Natural killer cell (primary cell): ENCODE data around the gene GZMB. TPM values are rescaled to one million over a fixed set of nuclear protein-coding genes. Genes with fewer than 3 reads are reported as not detected.
A peak's percentile ranks its signal among the peaks of the same experiment; 100 is the strongest.

Experiments
- ATAC-seq, 3 donors: fragments of 150-1000 bp in 2 of 3; fragments of 200-7000 bp in 1 of 3; cut with Tn5 transposase; 1 replicate in 1 of 3; 2 replicates in 2 of 3; pipeline ENCODE4 v1.10.0; 2021; ENCODE audit warnings: mild to moderate bottlenecking in 2 of 3, moderate library complexity in 2 of 3
- DNase-seq, 2 donors: peaks; one replicate each; pipeline versions ENCODE4 v3.0.0 to v3.0.0-alpha.2; 2013 to 2021; ENCODE audit warnings: mixed read lengths in 1 of 2
- H3K27ac ChIP-seq: one replicate; pipeline ENCODE4 v1.5.1; 2013; ENCODE audit warnings: mild to moderate bottlenecking, low read length
- H3K27me3 ChIP-seq: one replicate; pipeline ENCODE4 v1.6.1; 2013; ENCODE audit warnings: low read length; ENCODE audit not compliant: control insufficient read depth, insufficient read depth
- H3K36me3 ChIP-seq: one replicate; pipeline ENCODE4 v1.6.1; 2013; ENCODE audit warnings: low read length; ENCODE audit not compliant: control insufficient read depth, insufficient read depth
- H3K4me1 ChIP-seq: one replicate; pipeline ENCODE4 v1.6.1; 2013; ENCODE audit warnings: low read length; ENCODE audit not compliant: control insufficient read depth, insufficient read depth
- H3K4me3 ChIP-seq: one replicate; pipeline ENCODE4 v1.5.1; 2013; ENCODE audit warnings: low read length
- H3K9me3 ChIP-seq: one replicate; pipeline ENCODE4 v1.6.1; 2013; ENCODE audit warnings: low read length; ENCODE audit not compliant: control insufficient read depth, insufficient read depth
- H3K27ac Mint-ChIP-seq, 2 donors: one replicate each; pipeline ENCODE4 v1.8.0; 2022; ENCODE audit warnings: mild to moderate bottlenecking in 2 of 2, mixed read lengths in 2 of 2, moderate library complexity in 1 of 2
- H3K27me3 Mint-ChIP-seq, 2 donors: one replicate each; pipeline ENCODE4 v1.8.0; 2022; ENCODE audit warnings: low read depth in 2 of 2, mixed read lengths in 2 of 2
- H3K36me3 Mint-ChIP-seq: one replicate; pipeline ENCODE4 v1.8.0; 2022; ENCODE audit warnings: mixed read lengths
- H3K4me1 Mint-ChIP-seq, 2 donors: one replicate each; pipeline ENCODE4 v1.8.0; 2022; ENCODE audit warnings: mixed read lengths in 2 of 2
- H3K4me3 Mint-ChIP-seq: one replicate; pipeline ENCODE4 v1.8.0; 2022; ENCODE audit warnings: mild to moderate bottlenecking, moderate library complexity, mixed read lengths
- H3K9me3 Mint-ChIP-seq, 2 donors: one replicate each; pipeline ENCODE4 v1.8.0; 2022; ENCODE audit warnings: mixed read lengths in 2 of 2
- CTCF ChIP-seq: fragments of 200-600 bp; IDR thresholded peaks from one replicate; pipeline ENCODE4 v1.8.0; 2022; ENCODE audit warnings: antibody characterized with exemption
- WGBS: methylation state at CpG from one replicate; pipeline ENCODE4 v1.1.7; 2013; ENCODE audit warnings: missing lambda C conversion rate; ENCODE audit not compliant: insufficient coverage; 5-methylcytosine and 5-hydroxymethylcytosine counted together
- intact Hi-C: fragments of 100-400 bp; cut with micrococcal nuclease; formaldehyde crosslinking; loops from one replicate; pipeline ENCODE4 v1.14.2; 2022
- total RNA-seq, 4 donors: library from RNA; stranded (reverse); fragments of 120-200 nt in 1 of 4; gene quantifications; one replicate each; pipeline versions ENCODE4 v1.2.3 to v1.2.4, GENCODE V29; 2013 to 2022

GZMB gene
- total RNA-seq, 3 donors from 2014 or later (not counting 1 experiment from before 2014, with no cell fraction given) = 1,176 to 1,565 (median 1,384) TPM

- peak; percentile 49 to 67 (median 56) for ATAC-seq
- peak overlapping the region; percentile 5 for H3K4me3 ChIP-seq
These were observed 40.4 kb upstream of the GZMB start for GRCh38 chr14:24674204-24674970.

GRCh38 chr14:24673534-24674203 lies 39.7 kb upstream of the GZMB start:
- Histone ChIP-seq H3K36me3 (no peaks in the 10 kb centered on the region), H3K4me1 (peaks cover 36% of the 10 kb centered on the region), H3K27ac (peak overlapping the region; percentile 80), H3K9me3 (no peaks in the 10 kb centered on the region), H3K4me3 (peak overlapping the region; percentile 5), H3K27me3 (no peaks in the 10 kb centered on the region)
- 6% methylated on average over 8 of the region's 9 CpGs for WGBS
- peaks cover 83 to 91% of the 10 kb centered on the region in 2 donors for H3K4me1 Mint-ChIP-seq
- peak overlapping the region; percentile 99 for H3K27ac Mint-ChIP-seq
- H3K27me3 Mint-ChIP-seq = no peaks in the 10 kb centered on the region
- H3K4me3 Mint-ChIP-seq = peak overlapping the region; percentile 95
- peaks cover 2% of the 10 kb centered on the region for H3K36me3 Mint-ChIP-seq
- no peak for TF ChIP-seq CTCF
- ATAC-seq = peak; percentile 65 to 81 (median 80)
- DNase-seq = peak; percentile 52 to 88
- intact Hi-C loops = loop anchor here (1.0 to 10.0 kb wide), 5 partner anchors 8 to 401 kb away; partner anchors contain the start of genes GZMB, RABGGTA and SDR39U1
- H3K9me3 Mint-ChIP-seq = no peaks in the 10 kb centered on the region

More at GRCh38 chr14:24674204-24674970, 40.4 kb upstream of the GZMB start:
- WGBS = 2% methylated on average over 3 of the region's 5 CpGs
- DNase-seq = peak in 1 of 2 donors; percentile 76
- Histone ChIP-seq H3K36me3 (no peaks in the 10 kb centered on the region), H3K9me3 (no peaks in the 10 kb centered on the region), H3K27me3 (no peaks in the 10 kb centered on the region), H3K4me1 (peaks cover 41% of the 10 kb centered on the region), H3K27ac (peak overlapping the region; percentile 80)
- H3K9me3 Mint-ChIP-seq = no peaks in the 10 kb centered on the region
- no peaks in the 10 kb centered on the region for H3K27me3 Mint-ChIP-seq
- intact Hi-C loops = loop anchor here (5.0 to 10.0 kb wide), 2 partner anchors 230 to 402 kb away; partner anchors contain the start of genes RABGGTA and SDR39U1
- peak overlapping the region; percentile 99 for H3K27ac Mint-ChIP-seq
- H3K36me3 Mint-ChIP-seq = peaks cover 6% of the 10 kb centered on the region
- no peak for TF ChIP-seq CTCF
- H3K4me1 Mint-ChIP-seq = peaks cover 89 to 93% of the 10 kb centered on the region in 2 donors
- H3K4me3 Mint-ChIP-seq = peak overlapping the region; percentile 95

- DNase-seq (no peak), ATAC-seq (peak in 2 of 3 donors; percentile 3 to 25)
- Mint-ChIP-seq H3K9me3 (no peaks in the 10 kb centered on the region), H3K36me3 (no peaks in the 10 kb centered on the region), H3K4me3 (peak overlapping the region; percentile 95), H3K4me1 (peaks cover 80 to 88% of the 10 kb centered on the region in 2 donors), H3K27ac (peak overlapping the region; percentile 99), H3K27me3 (no peaks in the 10 kb centered on the region)
- intact Hi-C loops = loop anchor here (1.0 to 10.0 kb wide), 5 partner anchors 8 to 401 kb away; partner anchors contain the start of genes GZMB, RABGGTA and SDR39U1
- Histone ChIP-seq H3K27me3 (no peaks in the 10 kb centered on the region), H3K36me3 (no peaks in the 10 kb centered on the region), H3K9me3 (no peaks in the 10 kb centered on the region), H3K27ac (peak overlapping the region; percentile 80), H3K4me1 (peaks cover 30% of the 10 kb centered on the region), H3K4me3 (peak overlapping the region; percentile 0)
- WGBS = 12% methylated on average over 2 of the region's 2 CpGs
- no peak for TF ChIP-seq CTCF
These were observed 39.1 kb upstream of the GZMB start for GRCh38 chr14:24673059-24673458.
